Lung (tissue), 12 donors: ENCODE data around the gene TMA7B. TPM values are rescaled to one million over a fixed set of nuclear protein-coding genes. Genes with fewer than 3 reads are reported as not detected.

Source experiments
- ATAC-seq: fragments of 200-7000 bp; cut with Tn5 transposase; one replicate; pipeline ENCODE4 v1.9.1; 2020; ENCODE audit warnings: moderate number of reproducible peaks; ENCODE audit not compliant: insufficient read depth, low FRiP score
- DNase-seq, 3 donors: peaks; one replicate each; pipeline ENCODE4 v3.0.0-alpha.2; 2013 to 2017
- H3K27ac ChIP-seq, 2 donors: one replicate each; pipeline ENCODE4 v1.5.1; 2013; ENCODE audit warnings: mild to moderate bottlenecking in 2 of 2, moderate library complexity in 2 of 2, control low read depth in 1 of 2, inconsistent platforms in 1 of 2, low read depth in 1 of 2, low read length in 1 of 2
- H3K27me3 ChIP-seq, 3 donors: one replicate each; pipeline ENCODE4 v1.5.1; 2013; ENCODE audit warnings: low read length in 2 of 3; ENCODE audit not compliant: control insufficient read depth in 3 of 3, insufficient read depth in 3 of 3
- H3K36me3 ChIP-seq, 4 donors: one replicate each; pipeline ENCODE4 v1.5.1; 2013; ENCODE audit warnings: low read length in 4 of 4, mild to moderate bottlenecking in 1 of 4, moderate library complexity in 1 of 4; ENCODE audit not compliant: control insufficient read depth in 4 of 4, insufficient read depth in 4 of 4
- H3K4me1 ChIP-seq, 5 donors: one replicate each; pipeline ENCODE4 v1.5.1; 2013; ENCODE audit warnings: low read length in 5 of 5, mild to moderate bottlenecking in 2 of 5, moderate library complexity in 1 of 5; ENCODE audit not compliant: control insufficient read depth in 5 of 5, insufficient read depth in 5 of 5
- H3K4me3 ChIP-seq: one replicate; pipeline ENCODE4 v1.5.1; 2013; ENCODE audit warnings: mild to moderate bottlenecking, control low read depth, moderate library complexity
- H3K9ac ChIP-seq, 2 donors: one replicate each; pipeline ENCODE4 v1.5.1; 2013; ENCODE audit warnings: low read length in 2 of 2, control low read depth in 1 of 2; ENCODE audit not compliant: insufficient read depth in 1 of 2
- H3K9me3 ChIP-seq, 4 donors: one replicate each; pipeline ENCODE4 v1.5.1; 2013; ENCODE audit warnings: low read length in 3 of 4, mild to moderate bottlenecking in 1 of 4, moderate library complexity in 1 of 4; ENCODE audit not compliant: control insufficient read depth in 4 of 4, insufficient read depth in 3 of 4
- WGBS, 2 donors: extraction: QIAGEN DNeasy Blood & Tissue Kit; methylation state at CpG; one replicate each; pipeline ENCODE4 v1.1.7; 2013; 5-methylcytosine and 5-hydroxymethylcytosine counted together
- polyA plus RNA-seq, 2 donors: library from polyadenylated mRNA; stranded (reverse); fragments of 200-250 nt; gene quantifications; one replicate each; pipeline ENCODE4 v1.2.1, GENCODE V29; 2013
- total RNA-seq, 2 donors: library from RNA; depleted of rRNA in 1 of 2; stranded (reverse); fragments of >200 nt in 1 of 2; gene quantifications; one replicate each; pipeline ENCODE4 v1.2.1, GENCODE V29; 2014 to 2021
- TF ChIP-seq, protein P1 (sequence below): IDR thresholded peaks from 2 replicates; pipeline ENCODE4 v1.5.1; 2012; ENCODE audit warnings: mild to moderate bottlenecking; ENCODE audit errors: control extremely low read depth, extremely low read depth
- donor health status: control.
- donor health status: control.
- donor health status: Bipolar disorder and iron deficiency.
- donor health status: healthy.
- donor health status: DM: yes; HTN: yes; CAD: no.

The TMA7B gene
- total and polyA plus RNA-seq, 4 donors: 0.31 to 0.57 (median 0.38) TPM

DNA sequence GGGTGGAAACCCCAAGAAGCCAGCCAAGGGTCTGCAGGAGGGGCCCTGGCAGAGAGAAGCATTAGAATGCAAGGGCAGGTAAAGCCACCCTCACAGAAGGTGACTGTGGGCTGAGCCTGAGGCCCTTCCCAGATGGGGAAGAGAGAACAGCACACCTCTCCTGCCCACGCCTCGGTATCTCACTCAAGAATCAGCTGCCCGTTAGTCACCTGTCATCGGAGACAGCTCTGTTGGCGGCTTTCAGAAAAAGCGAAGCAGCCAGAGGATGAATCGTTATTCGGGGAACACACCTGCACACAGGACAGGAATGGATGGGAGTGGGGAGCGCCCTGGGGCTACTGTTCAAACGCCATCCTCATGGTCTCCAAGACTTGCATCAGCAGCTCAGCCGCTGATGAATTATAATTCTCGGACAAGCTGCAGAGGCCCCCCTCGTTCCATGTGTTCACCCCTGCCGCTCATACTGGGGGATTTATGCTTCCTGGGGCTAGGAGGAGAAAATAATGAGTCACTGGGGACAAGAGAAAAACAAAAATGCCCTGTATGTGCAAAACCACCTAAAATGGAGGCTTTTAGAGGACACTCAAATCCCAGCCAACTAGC lies 21.6 kb upstream of the TMA7B start:
- DNase-seq: no peak
- H3K9me3 ChIP-seq: no peaks in the 10 kb centered on the region
- TF ChIP-seq, protein P1, sequence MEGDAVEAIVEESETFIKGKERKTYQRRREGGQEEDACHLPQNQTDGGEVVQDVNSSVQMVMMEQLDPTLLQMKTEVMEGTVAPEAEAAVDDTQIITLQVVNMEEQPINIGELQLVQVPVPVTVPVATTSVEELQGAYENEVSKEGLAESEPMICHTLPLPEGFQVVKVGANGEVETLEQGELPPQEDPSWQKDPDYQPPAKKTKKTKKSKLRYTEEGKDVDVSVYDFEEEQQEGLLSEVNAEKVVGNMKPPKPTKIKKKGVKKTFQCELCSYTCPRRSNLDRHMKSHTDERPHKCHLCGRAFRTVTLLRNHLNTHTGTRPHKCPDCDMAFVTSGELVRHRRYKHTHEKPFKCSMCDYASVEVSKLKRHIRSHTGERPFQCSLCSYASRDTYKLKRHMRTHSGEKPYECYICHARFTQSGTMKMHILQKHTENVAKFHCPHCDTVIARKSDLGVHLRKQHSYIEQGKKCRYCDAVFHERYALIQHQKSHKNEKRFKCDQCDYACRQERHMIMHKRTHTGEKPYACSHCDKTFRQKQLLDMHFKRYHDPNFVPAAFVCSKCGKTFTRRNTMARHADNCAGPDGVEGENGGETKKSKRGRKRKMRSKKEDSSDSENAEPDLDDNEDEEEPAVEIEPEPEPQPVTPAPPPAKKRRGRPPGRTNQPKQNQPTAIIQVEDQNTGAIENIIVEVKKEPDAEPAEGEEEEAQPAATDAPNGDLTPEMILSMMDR: no peak
- H3K4me3 ChIP-seq: no peak overlapping the region
- ATAC-seq: no peak
- 85 to 89% methylated on average over 14 of the region's 14 CpGs for WGBS, 2 donors
- peaks cover 0 to 32% (median 10%) of the 10 kb centered on the region in 3 donors for H3K27me3 ChIP-seq
- H3K9ac ChIP-seq: no peak overlapping the region
- H3K4me1 ChIP-seq: no peaks in the 10 kb centered on the region
- no peak overlapping the region for H3K27ac ChIP-seq
- no peaks in the 10 kb centered on the region for H3K36me3 ChIP-seq

DNA sequence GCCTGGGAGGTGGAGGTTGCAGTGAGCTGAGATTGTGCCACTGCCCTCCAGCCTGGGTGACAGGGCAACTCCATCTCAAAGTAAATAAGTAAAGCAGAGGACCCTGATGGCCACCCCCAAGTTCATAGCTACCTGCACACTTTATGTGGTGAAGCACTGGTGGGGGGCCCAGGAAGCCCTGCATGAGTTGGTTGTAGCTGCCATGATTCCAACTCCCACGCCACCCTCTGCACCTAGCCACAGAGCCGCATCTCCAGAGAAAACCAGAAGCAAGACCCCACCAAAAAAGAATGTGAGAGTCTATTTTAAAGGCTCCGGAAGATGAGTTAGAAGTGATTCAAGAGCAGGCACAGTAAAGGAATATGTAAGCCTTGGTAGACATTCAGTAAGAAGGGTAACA lies 20.4 kb upstream of the TMA7B start:
- WGBS, 2 donors: 97% methylated on average over 3 of the region's 3 CpGs
- H3K27ac ChIP-seq: no peak overlapping the region
- no peaks in the 10 kb centered on the region for H3K9me3 ChIP-seq
- DNase-seq: no peak
- H3K9ac ChIP-seq: no peak overlapping the region
- H3K4me3 ChIP-seq: no peak overlapping the region
- no peak for ATAC-seq
- H3K27me3 ChIP-seq: peaks cover 0 to 27% (median 5%) of the 10 kb centered on the region in 3 donors
- H3K36me3 ChIP-seq: no peaks in the 10 kb centered on the region
- TF ChIP-seq, protein P1: no peak
- H3K4me1 ChIP-seq: no peaks in the 10 kb centered on the region

DNA sequence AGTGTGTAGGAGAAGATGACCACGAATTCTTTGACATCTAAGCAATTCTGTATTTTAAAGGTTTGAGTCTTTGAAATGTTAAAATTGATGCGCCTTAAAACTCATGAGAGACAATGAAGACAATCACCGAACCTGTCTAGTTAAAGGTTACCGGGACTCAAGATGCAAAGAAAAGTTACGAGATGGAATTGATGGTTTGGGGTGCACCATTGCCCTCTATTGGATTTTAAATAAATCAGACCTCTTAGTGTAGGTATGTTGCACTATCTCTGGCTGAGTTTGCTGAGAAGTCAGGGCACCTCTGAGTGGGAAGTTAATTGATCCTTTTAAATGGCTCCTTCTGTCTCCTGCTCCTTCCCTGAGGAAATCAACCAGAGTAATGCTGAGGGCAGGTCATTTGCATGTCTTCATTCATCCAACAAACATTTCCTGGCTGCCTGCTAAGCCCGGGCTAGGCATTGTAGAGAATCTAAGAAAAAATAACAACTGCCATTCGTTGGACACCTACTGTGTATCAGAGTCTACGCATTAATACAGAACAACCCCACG lies 19.4 kb upstream of the TMA7B start:
- Histone ChIP-seq H3K27me3 (peaks cover 0 to 17% (median 5%) of the 10 kb centered on the region in 3 donors), H3K36me3 (no peaks in the 10 kb centered on the region), H3K27ac (no peak overlapping the region), H3K9me3 (no peaks in the 10 kb centered on the region), H3K9ac (no peak overlapping the region), H3K4me3 (no peak overlapping the region), H3K4me1 (no peaks in the 10 kb centered on the region)
- 71 to 79% methylated on average over 9 of the region's 9 CpGs for WGBS, 2 donors
- TF ChIP-seq, protein P1: no peak
- no peak for DNase-seq
- ATAC-seq: no peak
